ENCODE results near the gene RUNX2. TPM values are rescaled to one million over a fixed set of nuclear protein-coding genes. Genes with fewer than 3 reads are reported as not detected.

RUNX2 gene
- total and polyA plus RNA-seq, 10 of the 15 experiments (the other 5 are each of a cell fraction or from before 2014, with no cell fraction given): 0.01 to 0.77 (median 0.15) TPM; not detected in 3

GRCh38 chr6:45305546-45305945 is 22.6 kb upstream of the RUNX2 start:
- Histone ChIP-seq H3K36me3 (ENCODE audit: control insufficient read depth in 2 of 2, insufficient read depth in 2 of 2, low read length in 1 of 2) (no peaks in the 10 kb centered on the region), H3K27me3 (replicated peaks in 1 of 2; ENCODE audit: control insufficient read depth in 2 of 2, insufficient read depth in 2 of 2, low read length in 1 of 2) (no peaks in the 10 kb centered on the region), H3K27ac (ENCODE audit: control insufficient read depth, insufficient read depth) (no peak overlapping the region), H3K9me3 (replicated peaks; ENCODE audit: control insufficient read depth, insufficient read depth, low read length) (no peaks in the 10 kb centered on the region; the same call in 2 of the 3 replicates), H3K9ac (ENCODE audit: control insufficient read depth, insufficient read depth, low read length) (no peak overlapping the region), H4K20me1 (ENCODE audit: control insufficient read depth, insufficient read depth) (no peaks in the 10 kb centered on the region), H2AFZ (ENCODE audit: control insufficient read depth, low read depth, low read length) (no peak overlapping the region), H3K79me2 (ENCODE audit: control insufficient read depth, insufficient read depth, low read length) (no peaks in the 10 kb centered on the region), H3K4me2 (ENCODE audit: control insufficient read depth, insufficient read depth) (no peak overlapping the region), H3K4me3 (no peak overlapping the region), H3K4me1 (ENCODE audit: control insufficient read depth, insufficient read depth, low read length) (no peaks in the 10 kb centered on the region)
- SMC1A ChIA-PET (ENCODE audit: uncharacterized antibody, unreplicated experiment): no interaction called here
- DNase-seq (ENCODE audit: low read depth, low spot score): no peak
- BruUV-seq (replicated peaks): no TSS peak
- ATAC-seq: no peak
- in situ Hi-C loops (cut with MboI): no loop called here
- RAD21 ChIA-PET (ENCODE audit: unreplicated experiment): no interaction called here
- no peak for FAIRE-seq
- intact Hi-C loops (cut with micrococcal nuclease; ENCODE audit: unreplicated experiment): no loop called here
- 0% methylated on average over 1 of the region's 1 CpG for WGBS (ENCODE audit: insufficient coverage, insufficient replicate concordance, low lambda C conversion rate, missing lambda C conversion rate)
- POLR2A ChIA-PET: no interaction called here
- CTCF ChIA-PET: no interaction called here
- TF ChIP-seq ZNF384 (IDR thresholded peaks at IDR 0.05; ENCODE audit: borderline replicate concordance, low read depth, low read length): no peak
- TF ChIP-seq KLF5 (IDR thresholded peaks at IDR 0.05; ENCODE audit: partially characterized antibody): no peak
- TF ChIP-seq, protein P1, sequence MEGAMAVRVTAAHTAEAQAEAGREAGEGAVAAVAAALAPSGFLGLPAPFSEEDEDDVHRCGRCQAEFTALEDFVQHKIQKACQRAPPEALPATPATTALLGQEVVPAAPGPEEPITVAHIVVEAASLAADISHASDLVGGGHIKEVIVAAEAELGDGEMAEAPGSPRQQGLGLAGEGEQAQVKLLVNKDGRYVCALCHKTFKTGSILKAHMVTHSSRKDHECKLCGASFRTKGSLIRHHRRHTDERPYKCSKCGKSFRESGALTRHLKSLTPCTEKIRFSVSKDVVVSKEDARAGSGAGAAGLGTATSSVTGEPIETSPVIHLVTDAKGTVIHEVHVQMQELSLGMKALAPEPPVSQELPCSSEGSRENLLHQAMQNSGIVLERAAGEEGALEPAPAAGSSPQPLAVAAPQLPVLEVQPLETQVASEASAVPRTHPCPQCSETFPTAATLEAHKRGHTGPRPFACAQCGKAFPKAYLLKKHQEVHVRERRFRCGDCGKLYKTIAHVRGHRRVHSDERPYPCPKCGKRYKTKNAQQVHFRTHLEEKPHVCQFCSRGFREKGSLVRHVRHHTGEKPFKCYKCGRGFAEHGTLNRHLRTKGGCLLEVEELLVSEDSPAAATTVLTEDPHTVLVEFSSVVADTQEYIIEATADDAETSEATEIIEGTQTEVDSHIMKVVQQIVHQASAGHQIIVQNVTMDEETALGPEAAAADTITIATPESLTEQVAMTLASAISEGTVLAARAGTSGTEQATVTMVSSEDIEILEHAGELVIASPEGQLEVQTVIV (IDR thresholded peaks at IDR 0.05; ENCODE audit: borderline replicate concordance, partially characterized antibody): no peak
- TF ChIP-seq SIX5 (IDR thresholded peaks at IDR 0.05; ENCODE audit: low read depth, low read length, severe bottlenecking): no peak
- no peak for TF ChIP-seq SREBF1 (IDR thresholded peaks at IDR 0.05; ENCODE audit: low read length)
- no peak for TF ChIP-seq BHLHE40 (IDR thresholded peaks at IDR 0.05; ENCODE audit: borderline replicate concordance in 1 of 2, low read depth in 2 of 2, low read length in 1 of 2)
- TF ChIP-seq, protein P2, sequence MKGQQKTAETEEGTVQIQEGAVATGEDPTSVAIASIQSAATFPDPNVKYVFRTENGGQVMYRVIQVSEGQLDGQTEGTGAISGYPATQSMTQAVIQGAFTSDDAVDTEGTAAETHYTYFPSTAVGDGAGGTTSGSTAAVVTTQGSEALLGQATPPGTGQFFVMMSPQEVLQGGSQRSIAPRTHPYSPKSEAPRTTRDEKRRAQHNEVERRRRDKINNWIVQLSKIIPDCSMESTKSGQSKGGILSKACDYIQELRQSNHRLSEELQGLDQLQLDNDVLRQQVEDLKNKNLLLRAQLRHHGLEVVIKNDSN (IDR thresholded peaks at IDR 0.05; ENCODE audit: borderline replicate concordance, extremely low read length, insufficient read depth, low read depth, low read length): no peak
- no peak for TF ChIP-seq CHD2 (IDR thresholded peaks at IDR 0.05; ENCODE audit: borderline replicate concordance, low read depth, low read length)
- TF ChIP-seq, protein P3, sequence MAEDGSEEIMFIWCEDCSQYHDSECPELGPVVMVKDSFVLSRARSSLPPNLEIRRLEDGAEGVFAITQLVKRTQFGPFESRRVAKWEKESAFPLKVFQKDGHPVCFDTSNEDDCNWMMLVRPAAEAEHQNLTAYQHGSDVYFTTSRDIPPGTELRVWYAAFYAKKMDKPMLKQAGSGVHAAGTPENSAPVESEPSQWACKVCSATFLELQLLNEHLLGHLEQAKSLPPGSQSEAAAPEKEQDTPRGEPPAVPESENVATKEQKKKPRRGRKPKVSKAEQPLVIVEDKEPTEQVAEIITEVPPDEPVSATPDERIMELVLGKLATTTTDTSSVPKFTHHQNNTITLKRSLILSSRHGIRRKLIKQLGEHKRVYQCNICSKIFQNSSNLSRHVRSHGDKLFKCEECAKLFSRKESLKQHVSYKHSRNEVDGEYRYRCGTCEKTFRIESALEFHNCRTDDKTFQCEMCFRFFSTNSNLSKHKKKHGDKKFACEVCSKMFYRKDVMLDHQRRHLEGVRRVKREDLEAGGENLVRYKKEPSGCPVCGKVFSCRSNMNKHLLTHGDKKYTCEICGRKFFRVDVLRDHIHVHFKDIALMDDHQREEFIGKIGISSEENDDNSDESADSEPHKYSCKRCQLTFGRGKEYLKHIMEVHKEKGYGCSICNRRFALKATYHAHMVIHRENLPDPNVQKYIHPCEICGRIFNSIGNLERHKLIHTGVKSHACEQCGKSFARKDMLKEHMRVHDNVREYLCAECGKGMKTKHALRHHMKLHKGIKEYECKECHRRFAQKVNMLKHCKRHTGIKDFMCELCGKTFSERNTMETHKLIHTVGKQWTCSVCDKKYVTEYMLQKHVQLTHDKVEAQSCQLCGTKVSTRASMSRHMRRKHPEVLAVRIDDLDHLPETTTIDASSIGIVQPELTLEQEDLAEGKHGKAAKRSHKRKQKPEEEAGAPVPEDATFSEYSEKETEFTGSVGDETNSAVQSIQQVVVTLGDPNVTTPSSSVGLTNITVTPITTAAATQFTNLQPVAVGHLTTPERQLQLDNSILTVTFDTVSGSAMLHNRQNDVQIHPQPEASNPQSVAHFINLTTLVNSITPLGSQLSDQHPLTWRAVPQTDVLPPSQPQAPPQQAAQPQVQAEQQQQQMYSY (CRISPR knock-in tag; IDR thresholded peaks at IDR 0.05): no peak
- TF ChIP-seq MYB (IDR thresholded peaks at IDR 0.05; ENCODE audit: borderline replicate concordance, low read depth, low read length): no peak
- no peak for TF ChIP-seq CUX1 (IDR thresholded peaks at IDR 0.05; ENCODE audit: insufficient replicate concordance, low read depth, low read length)
